Activated B cell treated with CpG ODN at 0.5 μM for 24 hours (primary cell): ENCODE measurements around the gene CHORDC1. TPM values are rescaled to one million over a fixed set of nuclear protein-coding genes. Genes with fewer than 3 reads are reported as not detected.

Experiments
- ATAC-seq: fragments of 200-7000 bp; cut with Tn5 transposase; one replicate; pipeline ENCODE4 v1.10.0; 2021; ENCODE audit warnings: low read depth, mild to moderate bottlenecking, moderate library complexity
- CTCF ChIA-PET: fragments of 350-600 bp; sonication (Branson Sonifier 250); formaldehyde crosslinking; loops from one replicate; lab custom pipeline; 2021; ENCODE audit warnings: antibody characterized with exemption; lab: Charles Lee
- POLR2A ChIA-PET: fragments of 350-600 bp; sonication (Branson Sonifier 250); formaldehyde crosslinking; loops from one replicate; lab custom pipeline; 2021; ENCODE audit warnings: antibody characterized with exemption; lab: Charles Lee
- DNase-seq: peaks from one replicate; pipeline ENCODE4 v3.0.0; 2022
- H3K27ac Mint-ChIP-seq: one replicate; pipeline ENCODE4 v1.8.0; 2020; ENCODE audit warnings: mixed read lengths
- H3K27me3 Mint-ChIP-seq: one replicate; pipeline ENCODE4 v1.8.0; 2021; ENCODE audit warnings: mixed read lengths
- H3K36me3 Mint-ChIP-seq: one replicate; pipeline ENCODE4 v1.8.0; 2021; ENCODE audit warnings: low read depth, mixed read lengths
- H3K4me1 Mint-ChIP-seq: one replicate; pipeline ENCODE4 v1.8.0; 2021; ENCODE audit warnings: mixed read lengths
- H3K4me3 Mint-ChIP-seq: one replicate; pipeline ENCODE4 v1.8.0; 2020; ENCODE audit warnings: mild to moderate bottlenecking, mixed read lengths
- H3K9me3 Mint-ChIP-seq: one replicate; pipeline ENCODE4 v1.8.0; 2020; ENCODE audit warnings: mixed read lengths
- intact Hi-C: fragments of 100-400 bp; cut with micrococcal nuclease; formaldehyde crosslinking; loops from one replicate; pipeline ENCODE4 v1.15.1; 2024
- total RNA-seq: library from RNA; stranded (reverse); gene quantifications from 2 replicates; pipeline ENCODE4 v1.2.3, GENCODE V29; 2022
- TF ChIP-seq, protein P1 (sequence below): fragments of 200-600 bp; IDR thresholded peaks from one replicate; pipeline ENCODE4 v1.8.0; 2022; ENCODE audit warnings: antibody characterized with exemption, mild to moderate bottlenecking

CHORDC1 gene
- total RNA-seq: 61.2 and 63.4 TPM in 2 replicates

DNA sequence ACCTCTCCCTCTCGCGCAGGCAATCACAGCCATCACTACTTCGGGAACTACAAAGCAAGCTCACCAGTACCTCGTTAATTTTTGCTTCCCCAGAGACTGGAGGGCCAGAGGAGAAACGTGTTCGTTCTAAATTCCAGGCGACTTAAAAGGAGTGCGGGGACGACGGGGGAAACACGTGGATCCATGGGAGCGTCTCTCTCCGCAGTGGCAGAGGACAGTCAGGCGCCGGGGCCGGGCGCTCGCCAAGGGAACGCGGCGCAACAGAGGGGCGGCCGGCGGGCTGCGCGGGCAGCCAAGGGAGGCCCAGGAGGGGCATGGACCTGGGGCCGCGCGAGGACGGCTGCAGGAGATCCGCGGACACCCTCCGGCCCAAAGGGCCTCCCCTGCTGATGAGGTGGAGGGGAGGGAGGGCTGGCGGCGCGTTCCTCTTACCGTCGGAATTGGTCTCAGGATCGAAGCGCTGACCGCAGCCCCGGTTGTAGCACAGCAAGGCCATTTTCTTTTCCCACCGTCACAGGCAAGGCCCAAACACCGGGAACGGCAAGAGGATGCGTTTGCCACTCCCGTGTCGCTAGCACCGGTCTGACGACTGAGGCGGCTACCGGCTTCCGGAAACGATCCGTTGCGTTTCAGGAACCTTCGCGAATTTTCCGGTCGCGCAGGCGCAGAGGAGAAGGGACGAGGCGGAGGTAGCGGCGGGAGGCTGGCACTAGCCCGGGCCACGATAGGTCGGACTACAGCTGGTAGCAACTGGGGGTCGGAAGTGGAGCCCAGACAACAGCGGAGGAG is at the start of gene CHORDC1:
TSS of gene CHORDC1 (minus strand) at position 591 of the 789 bp plus-strand sequence. CDS start at position 496, 95 bp downstream.
- no peaks in the 10 kb centered on the region for H3K9me3 Mint-ChIP-seq
- peak within 1 kb of the TSS; percentile 97 for H3K4me3 Mint-ChIP-seq
- intact Hi-C loops: loop anchor here (1.0 to 5.0 kb wide), 2 partner anchors 17 to 1885 kb away; partner anchors contain the start of gene CTSC
- no peaks in the 10 kb centered on the region for H3K27me3 Mint-ChIP-seq
- H3K27ac Mint-ChIP-seq: peak within 1 kb of the TSS; percentile 91
- CTCF ChIA-PET: interaction anchor here (1.3 kb wide), 1 partner anchor 18 kb away, joined by 6 read pairs; no protein-coding TSS in a partner anchor
- H3K36me3 Mint-ChIP-seq: peaks cover 37% of the 10 kb centered on the region
- TF ChIP-seq, protein P1, sequence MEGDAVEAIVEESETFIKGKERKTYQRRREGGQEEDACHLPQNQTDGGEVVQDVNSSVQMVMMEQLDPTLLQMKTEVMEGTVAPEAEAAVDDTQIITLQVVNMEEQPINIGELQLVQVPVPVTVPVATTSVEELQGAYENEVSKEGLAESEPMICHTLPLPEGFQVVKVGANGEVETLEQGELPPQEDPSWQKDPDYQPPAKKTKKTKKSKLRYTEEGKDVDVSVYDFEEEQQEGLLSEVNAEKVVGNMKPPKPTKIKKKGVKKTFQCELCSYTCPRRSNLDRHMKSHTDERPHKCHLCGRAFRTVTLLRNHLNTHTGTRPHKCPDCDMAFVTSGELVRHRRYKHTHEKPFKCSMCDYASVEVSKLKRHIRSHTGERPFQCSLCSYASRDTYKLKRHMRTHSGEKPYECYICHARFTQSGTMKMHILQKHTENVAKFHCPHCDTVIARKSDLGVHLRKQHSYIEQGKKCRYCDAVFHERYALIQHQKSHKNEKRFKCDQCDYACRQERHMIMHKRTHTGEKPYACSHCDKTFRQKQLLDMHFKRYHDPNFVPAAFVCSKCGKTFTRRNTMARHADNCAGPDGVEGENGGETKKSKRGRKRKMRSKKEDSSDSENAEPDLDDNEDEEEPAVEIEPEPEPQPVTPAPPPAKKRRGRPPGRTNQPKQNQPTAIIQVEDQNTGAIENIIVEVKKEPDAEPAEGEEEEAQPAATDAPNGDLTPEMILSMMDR: no peak
- peak; percentile 92 for ATAC-seq
- H3K4me1 Mint-ChIP-seq: peaks cover 48% of the 10 kb centered on the region
- DNase-seq: peak; percentile 93
- POLR2A ChIA-PET: no interaction called here

DNA sequence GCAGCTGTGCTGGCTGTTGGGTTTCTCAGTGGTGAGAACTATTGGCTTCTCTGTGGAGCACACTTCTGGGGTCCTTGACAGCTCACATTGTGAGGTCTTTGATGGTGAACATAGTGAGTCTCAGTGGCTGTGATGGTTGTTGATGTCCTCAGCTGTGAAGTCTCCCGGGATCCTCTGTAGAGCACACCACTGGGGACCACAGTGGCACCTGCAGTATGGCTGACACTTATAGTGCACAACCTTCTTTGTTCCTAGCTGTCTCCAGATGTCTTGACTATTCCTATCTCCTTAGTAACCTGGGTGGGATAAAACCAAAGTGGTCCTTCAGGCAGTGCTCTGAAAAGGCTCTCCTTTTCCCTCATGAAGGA is 34.3 kb upstream of the CHORDC1 start:
- ChIA-PET POLR2A (no interaction called here), CTCF (interaction anchor here (1.2 kb wide), 1 partner anchor 53 kb away, joined by 5 read pairs; no protein-coding TSS in a partner anchor)
- TF ChIP-seq, protein P1: no peak
- no peaks in the 10 kb centered on the region for H3K36me3 Mint-ChIP-seq
- H3K4me1 Mint-ChIP-seq: no peaks in the 10 kb centered on the region
- no peaks in the 10 kb centered on the region for H3K9me3 Mint-ChIP-seq
- no peak overlapping the region for H3K27ac Mint-ChIP-seq
- intact Hi-C loops: no loop called here
- H3K4me3 Mint-ChIP-seq: no peak overlapping the region
- no peak for DNase-seq
- H3K27me3 Mint-ChIP-seq: peaks cover 12% of the 10 kb centered on the region
- no peak for ATAC-seq

DNA sequence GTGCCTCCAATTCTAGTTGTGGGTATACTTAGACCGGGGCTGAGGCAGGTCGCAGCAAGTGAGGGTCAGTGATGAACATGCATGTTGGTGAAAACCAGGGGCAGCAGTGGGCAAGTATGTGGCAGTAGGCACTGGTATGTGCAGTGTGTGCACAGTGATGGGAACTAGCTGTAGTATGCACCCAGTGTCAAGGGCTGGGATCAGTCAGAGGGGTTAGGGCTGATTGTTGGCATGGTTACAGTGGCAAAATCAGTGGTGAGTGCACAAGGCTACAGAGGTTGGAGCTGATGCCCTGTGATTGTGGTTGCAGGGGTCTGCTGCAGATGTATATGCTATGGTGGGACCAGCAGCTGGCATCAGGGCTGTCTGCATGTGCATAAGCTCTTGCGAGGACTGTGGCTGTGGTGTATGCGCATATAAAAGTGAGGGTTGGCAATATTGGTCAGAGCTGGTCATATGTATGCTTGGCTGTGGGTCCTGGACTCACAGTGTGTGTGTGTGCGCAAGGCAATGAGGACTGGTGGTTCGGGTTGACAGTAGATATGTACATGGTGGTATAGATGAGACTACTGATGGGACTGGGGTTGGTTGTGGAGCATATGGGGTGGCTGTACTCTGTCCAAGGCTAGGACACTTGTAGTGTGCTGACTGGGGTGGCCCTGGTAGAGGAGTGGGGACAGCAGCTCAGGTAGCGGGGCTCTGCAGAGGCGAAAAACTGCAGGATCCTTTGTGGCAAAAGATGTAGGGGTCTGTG is 33.7 kb upstream of the CHORDC1 start:
- intact Hi-C loops: no loop called here
- Mint-ChIP-seq H3K36me3 (no peaks in the 10 kb centered on the region), H3K27me3 (peaks cover 12% of the 10 kb centered on the region), H3K9me3 (no peaks in the 10 kb centered on the region), H3K4me1 (no peaks in the 10 kb centered on the region), H3K27ac (no peak overlapping the region), H3K4me3 (no peak overlapping the region)
- ATAC-seq: no peak
- CTCF ChIA-PET: interaction anchor here (1.2 kb wide), 1 partner anchor 52 kb away, joined by 5 read pairs; no protein-coding TSS in a partner anchor
- no peak for DNase-seq
- TF ChIP-seq, protein P1: no peak
- POLR2A ChIA-PET: no interaction called here

DNA sequence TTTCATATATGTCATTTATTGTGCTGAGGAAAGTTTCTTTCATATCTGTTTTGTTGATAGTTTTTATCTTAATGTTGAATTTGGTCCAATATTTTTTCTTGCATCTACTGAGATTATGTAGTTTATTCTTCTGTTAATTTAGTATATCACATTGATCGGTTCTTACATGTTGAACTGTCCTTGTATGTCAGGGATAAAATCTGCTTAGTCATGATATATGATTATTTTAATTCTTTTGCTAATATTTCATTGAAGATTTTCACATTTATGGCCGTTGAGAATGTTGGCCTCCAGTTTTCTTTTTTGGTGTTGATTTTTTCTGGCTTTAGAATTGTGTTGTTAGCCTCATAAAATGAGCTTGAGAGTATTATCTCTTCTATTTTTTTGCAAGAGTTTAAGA is 31.2 kb upstream of the CHORDC1 start:
- peaks cover 6% of the 10 kb centered on the region for H3K4me1 Mint-ChIP-seq
- H3K27ac Mint-ChIP-seq: no peak overlapping the region
- no peaks in the 10 kb centered on the region for H3K9me3 Mint-ChIP-seq
- CTCF ChIA-PET: no interaction called here
- DNase-seq (no peak), ATAC-seq (no peak)
- intact Hi-C loops: loop anchor here (5.0 kb wide), 1 partner anchor 993 kb away; no protein-coding TSS in a partner anchor
- H3K4me3 Mint-ChIP-seq: no peak overlapping the region
- POLR2A ChIA-PET: no interaction called here
- peaks cover 12% of the 10 kb centered on the region for H3K27me3 Mint-ChIP-seq
- no peaks in the 10 kb centered on the region for H3K36me3 Mint-ChIP-seq
- TF ChIP-seq, protein P1: no peak

DNA sequence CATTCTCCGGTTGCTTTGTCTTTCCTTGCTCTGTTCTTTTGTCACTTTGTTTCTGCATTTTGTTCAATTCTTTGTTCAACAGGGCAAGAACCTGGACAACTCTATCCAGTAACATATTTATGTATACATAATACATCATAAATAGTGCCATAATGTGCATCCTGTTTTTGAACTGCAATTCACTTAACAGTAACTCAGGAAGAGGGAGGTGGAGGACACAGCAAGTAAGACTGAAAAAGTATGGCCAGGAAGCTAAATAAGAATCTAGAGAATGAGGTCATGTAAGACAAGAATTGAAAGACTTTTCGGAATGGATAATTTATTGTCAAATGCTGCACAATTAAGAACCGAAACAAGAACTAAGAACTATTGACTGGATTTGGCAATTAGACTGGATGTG is 29.2 kb upstream of the CHORDC1 start:
- intact Hi-C loops: loop anchor here (5.0 kb wide), 1 partner anchor 995 kb away; no protein-coding TSS in a partner anchor
- CTCF ChIA-PET: no interaction called here
- TF ChIP-seq, protein P1: no peak
- no peak for DNase-seq
- H3K4me1 Mint-ChIP-seq: peaks cover 6% of the 10 kb centered on the region
- H3K36me3 Mint-ChIP-seq: no peaks in the 10 kb centered on the region
- no peak for ATAC-seq
- H3K4me3 Mint-ChIP-seq: no peak overlapping the region
- no peaks in the 10 kb centered on the region for H3K9me3 Mint-ChIP-seq
- POLR2A ChIA-PET: no interaction called here
- H3K27ac Mint-ChIP-seq: no peak overlapping the region
- H3K27me3 Mint-ChIP-seq: peaks cover 15% of the 10 kb centered on the region
